HG03439 (cell line): Measurements from ENCODE around the gene HAGHL.
A peak's percentile ranks its signal among the peaks of the same experiment; 100 is the strongest.
"Not testable (repeated sequence)": the region's sequence is repeated elsewhere in the genome, so short reads cannot be mapped to it uniquely, and the experiment has no call there.

ENCODE experiments used
- ATAC-seq: cut with Tn5 transposase; IDR thresholded peaks from one replicate; pipeline ENCODE4 v1.9.1; 2021; ENCODE audit warnings: mild to moderate bottlenecking, moderate library complexity; ENCODE audit not compliant: unreplicated experiment

The HAGHL gene

DNA sequence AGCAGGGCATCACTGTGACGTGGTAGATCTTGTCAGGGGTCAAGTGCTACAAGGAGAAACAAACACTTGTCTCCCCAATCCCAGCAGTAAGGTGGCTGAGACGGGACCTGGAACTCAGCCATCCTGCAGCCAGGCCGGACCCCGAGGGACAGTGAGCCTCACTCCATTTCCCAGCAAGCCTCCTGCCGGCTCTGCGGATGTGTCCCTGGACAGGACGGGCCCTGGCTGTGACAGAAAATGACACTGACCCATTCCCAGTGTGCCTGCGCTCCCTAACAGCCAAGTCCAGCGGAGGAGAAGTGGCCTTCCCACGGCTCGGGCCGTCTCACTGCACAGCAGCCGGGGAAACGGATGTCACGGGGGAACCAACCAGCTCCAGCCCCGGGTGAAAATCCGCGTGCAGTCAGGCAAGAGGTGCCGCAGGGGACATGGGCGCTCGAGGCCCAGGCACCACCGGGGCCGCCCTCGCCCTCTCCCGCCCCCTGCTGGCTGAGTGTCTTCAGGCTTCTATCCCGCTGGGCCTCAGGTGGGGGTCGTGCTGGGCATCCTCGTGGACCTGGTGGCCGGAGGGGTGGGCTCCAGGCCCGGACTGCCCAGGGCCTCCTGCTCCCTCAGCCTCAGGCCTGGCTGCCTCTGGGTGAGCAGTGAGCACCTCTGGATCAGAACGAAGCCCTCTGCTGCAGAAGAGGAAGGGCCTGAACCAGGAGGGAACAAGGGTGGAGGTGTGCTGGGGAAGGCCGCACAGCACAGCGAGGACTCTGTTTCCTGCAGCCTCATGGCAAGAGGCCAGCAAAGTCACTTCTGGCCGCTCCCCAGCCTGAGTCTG is 6.7 kb downstream of the HAGHL start:
- ATAC-seq: no peak

- ATAC-seq: no peak
Measured at GRCh38 chr16:734208-734980, 7.5 kb downstream of the HAGHL start.

- ATAC-seq: no peak
Measured at GRCh38 chr16:734981-735881, 8.3 kb downstream of the HAGHL start.

DNA sequence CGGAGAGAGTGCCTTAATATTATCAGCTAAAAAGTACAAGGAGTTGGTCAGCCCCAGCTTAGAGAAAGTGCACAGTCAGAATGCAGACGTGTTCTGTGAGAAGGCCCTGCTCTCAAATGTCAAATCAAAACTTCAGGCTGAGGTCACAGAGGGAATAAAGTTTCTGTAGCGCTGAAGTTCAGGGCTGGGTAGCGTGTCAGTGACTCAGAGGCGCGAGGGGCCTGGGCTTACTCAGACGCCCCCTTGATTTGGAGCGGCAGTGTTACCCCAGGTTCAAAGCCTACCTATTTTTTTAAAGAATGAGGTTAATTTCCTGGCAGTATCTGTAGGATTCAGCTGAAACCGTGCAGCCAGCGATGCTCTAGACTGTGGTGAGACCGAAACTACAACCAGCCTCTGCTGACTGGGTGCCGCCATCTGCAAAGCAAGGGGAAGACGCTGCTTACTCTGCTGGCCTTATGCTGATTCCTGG is 9.1 kb downstream of the HAGHL start:
- peak; percentile 37 for ATAC-seq

GRCh38 chr16:736936-737481 is 10.1 kb downstream of the HAGHL start:
- no peak for ATAC-seq

GRCh38 chr16:739560-740458 is 12.9 kb downstream of the HAGHL start:
- ATAC-seq: no peak

- ATAC-seq: peak; percentile 2
Measured at GRCh38 chr16:740459-740763, 13.5 kb downstream of the HAGHL start.

GRCh38 chr16:740764-741505 is 14.0 kb downstream of the HAGHL start, which contains the start of gene CIAO3:
TSS of gene CIAO3 (minus strand) at chr16:740997. CDS start at chr16:740985, 12 bp downstream.
- peak; percentile 61 for ATAC-seq

GRCh38 chr16:741986-742629 is 15.2 kb downstream of the HAGHL start:
- no peak for ATAC-seq

GRCh38 chr16:742894-743293 is 16.0 kb downstream of the HAGHL start:
- ATAC-seq: not testable (repeated sequence)

DNA sequence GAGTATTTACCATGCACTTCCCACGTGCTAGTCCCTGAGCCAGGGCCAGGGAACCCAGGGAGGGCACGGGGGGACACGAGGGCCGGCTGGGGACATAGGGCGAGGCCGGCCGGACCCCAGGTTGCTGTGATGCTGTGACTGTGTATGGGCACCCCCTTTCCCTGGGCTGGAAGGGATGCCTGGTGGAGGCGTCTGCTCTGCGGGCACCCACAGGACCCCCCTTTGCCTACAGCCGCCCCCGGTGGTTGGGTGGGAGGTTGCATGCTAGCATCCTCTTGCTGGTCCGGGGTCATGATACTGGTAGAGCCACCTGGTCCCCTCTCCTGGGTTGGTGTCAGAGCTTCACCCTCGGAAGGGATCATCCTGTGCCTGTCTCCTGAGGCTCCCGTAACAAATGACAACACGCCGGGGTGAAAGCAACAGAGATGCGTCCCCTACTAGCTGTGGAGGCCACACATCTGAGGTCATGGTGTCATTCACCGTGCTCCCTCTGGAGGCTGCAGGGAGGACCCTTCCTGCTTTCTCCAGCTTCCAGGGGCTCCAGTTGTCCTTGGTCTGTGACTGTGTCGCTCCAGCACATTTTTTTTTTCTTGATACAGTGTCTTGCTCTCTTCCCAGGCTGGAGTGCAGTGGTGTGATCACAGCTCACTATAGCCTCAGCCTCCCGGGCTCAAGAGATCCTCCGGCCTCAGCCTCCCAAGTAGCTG is 17.0 kb downstream of the HAGHL start:
- no peak for ATAC-seq

DNA sequence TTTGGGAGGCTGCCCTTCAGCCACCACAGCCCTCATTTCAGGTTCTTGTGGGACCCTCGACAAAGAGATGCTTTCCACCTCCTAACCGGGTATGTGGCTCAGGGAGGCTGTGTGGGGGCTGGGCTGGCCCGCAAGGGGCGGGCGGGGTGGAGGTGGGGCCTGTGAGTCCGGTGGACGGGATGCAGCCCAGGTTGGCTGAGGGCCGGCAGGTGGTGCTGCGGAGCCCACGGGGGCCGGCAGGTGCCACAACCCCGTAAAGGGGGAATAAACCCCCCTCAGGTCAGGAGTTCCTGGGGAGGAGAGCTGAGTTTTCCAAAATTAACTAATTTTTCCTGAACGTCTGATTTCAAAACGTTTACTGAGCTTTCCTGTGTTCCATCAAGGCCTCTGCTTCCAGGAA is 18.8 kb downstream of the HAGHL start:
- ATAC-seq: no peak

DNA sequence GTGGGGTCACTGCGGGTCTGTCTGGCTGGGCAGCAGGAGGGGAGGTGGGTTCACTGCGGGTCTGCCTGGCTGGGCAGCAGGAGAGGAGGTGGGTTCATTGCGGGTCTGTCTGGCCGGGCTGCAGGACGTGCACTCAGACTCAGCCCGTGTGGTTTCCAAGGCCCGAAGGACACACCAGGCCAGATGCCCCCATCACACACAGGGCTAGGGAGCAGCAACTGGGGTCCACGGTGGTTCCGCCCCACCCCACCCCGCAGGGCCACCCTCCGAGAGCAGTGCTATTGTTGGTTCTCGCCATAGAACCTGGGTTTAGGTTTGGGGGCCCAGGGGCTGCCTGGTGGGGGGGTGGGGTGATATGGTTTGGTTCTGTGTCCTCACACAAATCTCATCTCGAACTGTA is 19.7 kb downstream of the HAGHL start:
- no peak for ATAC-seq

GRCh38 chr16:747978-748746 is 21.3 kb downstream of the HAGHL start:
- no peak for ATAC-seq

DNA sequence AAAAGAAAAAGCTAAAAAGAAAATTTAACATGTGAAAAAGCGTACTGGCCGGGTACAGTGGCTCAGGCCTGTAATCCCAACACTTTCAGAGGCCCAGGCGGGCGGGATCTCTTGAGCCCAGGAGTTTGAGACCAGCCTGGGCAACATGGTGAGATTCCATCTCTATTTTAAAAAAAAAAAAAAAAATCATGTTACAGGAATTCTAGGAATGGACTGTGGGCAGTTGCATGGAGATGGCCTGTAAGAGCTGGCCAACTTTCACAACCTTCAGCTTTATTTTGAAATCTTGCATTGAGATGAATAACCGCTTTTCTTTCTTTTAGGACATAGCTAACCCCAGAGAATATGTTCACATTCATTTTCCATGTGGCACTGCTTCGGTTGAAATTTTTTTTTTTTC is 22.1 kb downstream of the HAGHL start:
- no peak for ATAC-seq

- no peak for ATAC-seq
Measured at GRCh38 chr16:750485-750884, 23.6 kb downstream of the HAGHL start.
